ENCODE results near the gene EMP3.
"Not testable (repeated sequence)": the region's sequence is repeated elsewhere in the genome, so short reads cannot be mapped to it uniquely, and the experiment has no call there.

EMP3 gene

GRCh38 chr19:48296963-48297734 is 28.2 kb upstream of the EMP3 start:
- TF ChIP-seq Cebpa-rat (IDR thresholded peaks at IDR 0.05): no peak
- Histone ChIP-seq H3K9ac (no peak overlapping the region; the same call in 1 of the 2 replicates), H3K4me1 (peaks cover 53% of the 10 kb centered on the region), H3K27ac (peak overlapping the region; percentile 60), H4K20me1 (no peaks in the 10 kb centered on the region), H3K4me2 (peak overlapping the region; percentile 3; the same call in 1 of the 2 replicates), H3K27me3 (no peaks in the 10 kb centered on the region), H3K9me3 (no peaks in the 10 kb centered on the region), H3K36me3 (no peaks in the 10 kb centered on the region), H3K4me3 (no peak overlapping the region)

GRCh38 chr19:48297975-48298374 is 27.4 kb upstream of the EMP3 start:
- H3K4me2 ChIP-seq: no peak overlapping the region
- peak overlapping the region; percentile 60 for H3K27ac ChIP-seq
- no peaks in the 10 kb centered on the region for H4K20me1 ChIP-seq
- no peak overlapping the region for H3K9ac ChIP-seq
- H3K9me3 ChIP-seq: no peaks in the 10 kb centered on the region
- no peak for TF ChIP-seq Cebpa-rat (IDR thresholded peaks at IDR 0.05)
- H3K4me1 ChIP-seq: peaks cover 46% of the 10 kb centered on the region
- no peaks in the 10 kb centered on the region for H3K36me3 ChIP-seq
- H3K4me3 ChIP-seq: no peak overlapping the region
- H3K27me3 ChIP-seq: no peaks in the 10 kb centered on the region

- Histone ChIP-seq H3K4me3 (no peak overlapping the region), H3K27ac (no peak overlapping the region), H3K4me2 (no peak overlapping the region), H3K27me3 (no peaks in the 10 kb centered on the region), H3K4me1 (peaks cover 50% of the 10 kb centered on the region), H4K20me1 (no peaks in the 10 kb centered on the region), H3K9ac (no peak overlapping the region), H3K36me3 (no peaks in the 10 kb centered on the region), H3K9me3 (no peaks in the 10 kb centered on the region)
- no peak for TF ChIP-seq Cebpa-rat (IDR thresholded peaks at IDR 0.05)
These were observed 23.3 kb upstream of the EMP3 start for GRCh38 chr19:48301886-48302599.

- Histone ChIP-seq H3K27ac (no peak overlapping the region), H3K27me3 (no peaks in the 10 kb centered on the region), H4K20me1 (no peaks in the 10 kb centered on the region), H3K4me1 (peaks cover 50% of the 10 kb centered on the region), H3K9me3 (no peaks in the 10 kb centered on the region), H3K4me2 (no peak overlapping the region), H3K36me3 (no peaks in the 10 kb centered on the region), H3K9ac (no peak overlapping the region), H3K4me3 (no peak overlapping the region)
- no peak for TF ChIP-seq Cebpa-rat (IDR thresholded peaks at IDR 0.05)
These were observed 22.8 kb upstream of the EMP3 start for GRCh38 chr19:48302600-48302959.

GRCh38 chr19:48303367-48303766 is 22.0 kb upstream of the EMP3 start:
- Histone ChIP-seq H3K36me3 (no peaks in the 10 kb centered on the region), H3K27ac (0 out of 2 replicates have a peak overlapping the region, but pooled peaks have one; percentile 18), H4K20me1 (no peaks in the 10 kb centered on the region), H3K4me2 (peak overlapping the region; percentile 55), H3K9me3 (no peaks in the 10 kb centered on the region), H3K4me3 (no peak overlapping the region), H3K27me3 (no peaks in the 10 kb centered on the region), H3K4me1 (peaks cover 51% of the 10 kb centered on the region), H3K9ac (no peak overlapping the region)
- TF ChIP-seq Cebpa-rat (IDR thresholded peaks at IDR 0.05): no peak

- peak overlapping the region; percentile 55 for H3K4me2 ChIP-seq
- no peak overlapping the region for H3K4me3 ChIP-seq
- no peak for TF ChIP-seq Cebpa-rat (IDR thresholded peaks at IDR 0.05)
- no peak overlapping the region for H3K27ac ChIP-seq
- no peaks in the 10 kb centered on the region for H3K27me3 ChIP-seq
- peaks cover 53% of the 10 kb centered on the region for H3K4me1 ChIP-seq
- no peaks in the 10 kb centered on the region for H3K36me3 ChIP-seq
- H3K9ac ChIP-seq: no peak overlapping the region
- H3K9me3 ChIP-seq: no peaks in the 10 kb centered on the region
- H4K20me1 ChIP-seq: no peaks in the 10 kb centered on the region
These were observed 21.5 kb upstream of the EMP3 start for GRCh38 chr19:48303866-48304265.

- Histone ChIP-seq H3K27ac (peak overlapping the region; percentile 92), H3K9me3 (peaks cover 5% of the 10 kb centered on the region; the same call in 1 of the 2 replicates), H3K36me3 (no peaks in the 10 kb centered on the region), H3K4me2 (peak overlapping the region; percentile 90), H3K27me3 (no peaks in the 10 kb centered on the region), H3K4me1 (peaks cover 63% of the 10 kb centered on the region), H3K4me3 (peak overlapping the region; percentile 51), H4K20me1 (no peaks in the 10 kb centered on the region), H3K9ac (peak overlapping the region; percentile 73)
- TF ChIP-seq Cebpa-rat (IDR thresholded peaks at IDR 0.05): no peak
These were observed 16.4 kb upstream of the EMP3 start for GRCh38 chr19:48308631-48309586.

- H3K9me3 ChIP-seq, H3K36me3 ChIP-seq, H3K27me3 ChIP-seq, H4K20me1 ChIP-seq: not testable (repeated sequence)
- peak overlapping the region; percentile 90 for H3K4me2 ChIP-seq
- H3K4me1 ChIP-seq: peaks cover 63% of the 10 kb centered on the region
- H3K4me3 ChIP-seq: peak overlapping the region; percentile 51; the same call in 1 of the 2 replicates
- H3K9ac ChIP-seq: peak overlapping the region; percentile 73
- H3K27ac ChIP-seq: peak overlapping the region; percentile 92
These were observed 15.6 kb upstream of the EMP3 start for GRCh38 chr19:48309731-48310130.

- Histone ChIP-seq H3K36me3 (no peaks in the 10 kb centered on the region), H3K9me3 (peaks cover 5% of the 10 kb centered on the region; the same call in 1 of the 2 replicates), H3K4me3 (no peak overlapping the region), H3K4me1 (peaks cover 62% of the 10 kb centered on the region), H3K27me3 (no peaks in the 10 kb centered on the region), H3K9ac (no peak overlapping the region), H4K20me1 (no peaks in the 10 kb centered on the region), H3K4me2 (peak overlapping the region; percentile 90), H3K27ac (peak overlapping the region; percentile 92)
- no peak for TF ChIP-seq Cebpa-rat (IDR thresholded peaks at IDR 0.05)
These were observed 15.1 kb upstream of the EMP3 start for GRCh38 chr19:48310227-48310626.
